Fibroblast of peridontal ligament (primary cell): ENCODE results near the gene HDAC4.
A peak's percentile ranks its signal among the peaks of the same experiment; 100 is the strongest.
"Not testable (repeated sequence)": the region's sequence is repeated elsewhere in the genome, so short reads cannot be mapped to it uniquely, and the experiment has no call there.

Source experiments
- DNase-seq: peaks from one replicate; pipeline ENCODE4 v3.0.0-alpha.2; 2010; ENCODE audit errors: extremely low read depth

HDAC4 gene

GRCh38 chr2:239049421-239050251 is 351.2 kb downstream of the HDAC4 start:
- peak; percentile 42 for DNase-seq

- DNase-seq = no peak
These were observed 352.1 kb downstream of the HDAC4 start for GRCh38 chr2:239048736-239049135.

- no peak for DNase-seq
These were observed 353.0 kb downstream of the HDAC4 start for GRCh38 chr2:239047861-239048260.

GRCh38 chr2:239047420-239047819 is 353.4 kb downstream of the HDAC4 start:
- DNase-seq = no peak

- no peak for DNase-seq
These were observed 354.0 kb downstream of the HDAC4 start for GRCh38 chr2:239046822-239047221.

GRCh38 chr2:239044336-239044735 is 356.5 kb downstream of the HDAC4 start:
- no peak for DNase-seq

- DNase-seq = no peak
These were observed 357.5 kb downstream of the HDAC4 start for GRCh38 chr2:239043326-239043725.

GRCh38 chr2:239042551-239043320 is 358.1 kb downstream of the HDAC4 start:
- DNase-seq = no peak

- no peak for DNase-seq
These were observed 358.8 kb downstream of the HDAC4 start for GRCh38 chr2:239042046-239042445.

GRCh38 chr2:239041062-239041461 is 359.8 kb downstream of the HDAC4 start:
- no peak for DNase-seq

- DNase-seq = no peak
These were observed 360.6 kb downstream of the HDAC4 start for GRCh38 chr2:239040152-239040761.

GRCh38 chr2:239039479-239039861 is 361.4 kb downstream of the HDAC4 start:
- DNase-seq = no peak

- DNase-seq = no peak
These were observed 361.9 kb downstream of the HDAC4 start for GRCh38 chr2:239038773-239039478.

GRCh38 chr2:239038284-239038683 is 362.5 kb downstream of the HDAC4 start:
- not testable (repeated sequence) for DNase-seq

GRCh38 chr2:239037559-239037910 is 363.3 kb downstream of the HDAC4 start:
- no peak for DNase-seq

GRCh38 chr2:239036819-239037558 is 363.8 kb downstream of the HDAC4 start:
- DNase-seq = no peak

- no peak for DNase-seq
These were observed 364.7 kb downstream of the HDAC4 start for GRCh38 chr2:239035997-239036731.

- DNase-seq = no peak
These were observed 365.4 kb downstream of the HDAC4 start for GRCh38 chr2:239035361-239035814.

- no peak for DNase-seq
These were observed 366.1 kb downstream of the HDAC4 start for GRCh38 chr2:239034561-239035341.
